Activated T-cell treated with anti-CD3 and anti-CD28 coated beads, Interleukin-2, amount 50 U/mL, for 48 hours (primary cell): Measurements from ENCODE around the gene NACC1.

ENCODE experiments used
- DNase-seq, 2 experiments: peaks; one replicate each; pipeline ENCODE4 v3.0.0-alpha.2; 2020

NACC1 gene

DNA sequence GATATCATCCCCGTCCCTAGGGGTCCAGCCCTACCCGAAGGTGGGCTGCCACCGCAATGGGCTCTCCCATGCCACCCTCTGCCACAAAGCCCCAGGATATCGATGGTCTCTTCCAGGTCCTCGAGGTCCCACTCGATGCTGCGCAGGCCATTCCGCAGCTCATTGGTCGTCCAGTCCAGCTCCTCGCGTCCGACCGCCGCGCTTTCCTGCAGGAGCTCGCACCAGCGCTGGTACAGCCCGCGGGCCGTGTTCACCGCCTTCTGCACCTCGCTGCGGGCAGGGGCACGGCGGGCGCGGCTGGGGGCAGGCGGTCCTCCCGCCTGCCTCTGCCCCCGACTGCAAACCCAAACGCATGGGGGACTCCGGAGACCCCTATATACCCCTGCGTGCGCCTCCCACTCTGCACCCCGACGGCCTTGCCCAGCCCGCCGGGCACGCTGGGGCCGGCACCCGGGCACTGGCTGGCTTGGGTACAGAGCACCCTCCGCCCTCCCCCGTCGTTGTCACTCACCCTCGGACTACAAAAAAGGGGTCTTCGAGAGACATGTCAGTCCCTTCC lies 31.6 kb downstream of the NACC1 start:
- no peak for DNase-seq

DNA sequence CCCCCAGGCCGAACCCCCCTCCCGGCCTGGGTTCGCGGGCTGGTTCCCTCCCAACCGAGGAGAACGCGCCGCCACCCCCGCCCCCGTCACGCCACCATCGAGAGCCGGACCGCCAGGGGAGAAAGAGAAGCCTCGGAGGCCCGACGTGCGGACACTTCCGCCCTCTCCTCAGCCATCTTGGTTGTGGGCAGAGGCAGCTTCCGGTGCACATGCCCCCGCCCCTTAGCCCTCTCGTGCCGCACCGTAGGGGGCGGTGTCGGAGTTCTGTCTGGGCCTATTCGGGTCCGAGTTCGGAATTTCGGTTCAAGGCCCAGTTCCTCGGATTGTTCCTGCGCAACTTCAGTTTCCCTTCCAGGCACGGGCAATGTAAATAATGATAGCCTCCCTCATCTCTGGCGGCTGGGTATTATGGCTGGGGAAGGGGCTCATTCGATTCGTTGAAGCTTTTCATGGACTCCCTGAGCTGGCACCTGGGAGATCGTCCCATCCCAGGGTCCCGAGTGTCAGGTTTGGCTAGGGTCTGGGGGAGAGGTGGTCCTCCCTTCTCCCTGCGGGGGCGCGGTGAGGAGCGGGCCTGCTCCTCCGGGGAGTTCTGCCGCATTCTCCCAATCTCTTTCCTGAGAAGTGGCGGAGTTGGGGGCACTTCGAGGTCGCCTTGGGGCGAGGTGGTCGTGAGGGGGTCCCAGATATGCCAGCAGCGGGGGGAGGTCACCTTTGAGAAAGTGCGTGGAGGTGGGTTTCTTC lies 32.3 kb downstream of the NACC1 start, which contains the start of the genes IER2 and STX10:
IER2 (plus strand) TSS at position 225 of the 744 bp plus-strand sequence. CDS start 2,776 bp downstream, outside the sequence.
STX10 (minus strand) TSS at position 189 of the 744 bp plus-strand sequence. CDS start 202 bp downstream, outside the sequence.
- peak; percentile 94 to 95 for DNase-seq

DNA sequence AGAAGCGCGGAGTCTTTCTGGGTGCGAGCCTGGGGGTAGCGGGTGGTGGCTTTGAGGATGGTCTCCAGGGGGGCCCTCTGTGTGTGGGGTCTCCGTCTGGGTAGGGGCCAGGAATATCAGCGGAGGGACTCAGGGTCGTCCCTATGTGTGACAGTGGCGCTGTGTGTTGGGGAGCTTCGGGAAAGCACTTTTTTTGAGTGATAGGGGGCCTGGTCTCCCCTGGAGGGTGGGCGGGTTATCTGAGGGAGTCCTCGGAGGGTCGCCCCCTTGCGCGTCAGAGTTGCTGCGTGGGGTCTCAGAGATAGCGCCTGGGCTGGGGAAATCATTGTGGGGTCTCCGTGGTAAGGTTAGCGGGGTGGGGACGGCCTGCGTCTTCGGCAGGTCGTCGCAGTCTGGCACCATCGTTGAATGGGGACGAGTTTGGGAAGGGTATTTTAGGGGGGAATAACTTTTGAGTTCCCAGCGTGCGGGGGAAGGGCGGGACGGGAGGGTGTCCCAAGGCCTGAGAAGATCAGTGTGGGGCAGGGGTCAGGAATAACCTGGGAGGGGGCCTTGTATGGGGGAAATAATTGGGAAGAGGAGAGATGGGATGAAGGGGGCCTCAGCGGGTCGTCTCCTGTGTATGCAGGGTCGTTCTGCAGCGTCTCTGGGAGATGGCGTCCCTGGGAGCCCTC lies 33.0 kb downstream of the NACC1 start:
- peak in 1 of 2 experiments; percentile 62 for DNase-seq

DNA sequence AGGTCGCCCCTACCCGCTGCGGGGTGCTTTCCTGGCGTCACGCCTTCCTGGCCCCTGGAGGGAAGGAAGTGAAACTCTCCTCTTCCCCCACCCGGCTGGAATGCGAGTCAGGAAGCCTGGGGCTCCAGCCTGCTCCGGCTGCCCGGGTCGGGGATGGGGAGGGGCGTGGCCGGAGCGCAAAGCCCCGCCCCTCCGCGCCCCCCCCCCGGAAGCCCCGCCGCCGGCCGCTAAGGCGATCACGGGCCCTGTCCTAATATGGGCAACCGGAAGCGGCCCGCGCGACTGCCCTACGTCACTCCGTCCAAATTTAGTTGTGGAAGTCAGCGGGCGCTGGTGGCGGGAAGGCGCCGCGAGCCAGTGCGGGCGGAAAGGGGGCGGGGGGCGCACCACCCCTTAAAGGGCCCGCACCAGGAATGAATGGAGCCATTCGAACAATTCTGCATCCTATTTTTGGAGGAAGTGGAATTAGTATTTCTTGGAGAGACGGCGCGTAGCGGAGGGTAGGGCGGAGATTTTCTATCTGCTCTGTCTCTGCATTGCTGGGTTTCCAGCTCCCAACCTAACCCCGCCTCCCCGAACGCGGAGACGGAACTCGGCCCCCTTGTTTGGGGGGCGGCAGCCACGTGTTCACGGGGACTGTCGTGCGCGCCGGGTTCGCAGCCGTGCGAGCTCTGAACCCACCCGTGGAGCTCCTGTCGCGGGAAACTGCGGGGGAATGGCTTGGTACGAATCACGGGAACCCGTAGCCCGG lies 33.7 kb downstream of the NACC1 start:
- peak; percentile 96 for DNase-seq

DNA sequence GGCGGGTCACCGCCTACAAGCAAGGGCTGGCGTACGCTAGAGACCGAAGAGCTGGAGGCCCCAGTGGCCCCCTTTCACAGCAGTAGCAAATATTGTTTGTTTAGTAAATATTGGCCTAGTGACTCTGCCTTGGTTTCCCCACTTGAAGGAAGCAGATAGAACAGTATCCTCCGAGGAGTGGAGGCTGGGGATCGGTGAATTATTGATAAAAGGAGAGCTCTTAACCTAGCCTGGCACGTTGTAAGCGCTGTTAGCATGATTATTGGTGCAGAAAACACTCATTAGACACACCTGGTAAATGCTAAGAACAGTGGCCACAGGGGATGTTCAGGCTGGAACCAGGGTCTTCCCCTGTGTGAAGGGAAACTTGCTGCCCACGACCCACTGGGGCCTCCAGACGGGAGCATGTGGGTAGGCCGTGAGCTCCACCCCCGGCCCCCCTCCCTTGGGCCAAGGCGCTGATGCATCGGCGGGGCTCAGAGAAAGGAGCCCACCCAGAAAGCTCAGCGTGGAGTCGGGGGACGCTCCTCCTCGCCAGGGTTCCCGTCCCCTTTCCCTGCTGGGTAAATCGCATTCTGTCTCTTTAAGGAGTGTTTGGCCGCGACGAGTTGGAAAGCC lies 34.4 kb downstream of the NACC1 start:
- no peak for DNase-seq

DNA sequence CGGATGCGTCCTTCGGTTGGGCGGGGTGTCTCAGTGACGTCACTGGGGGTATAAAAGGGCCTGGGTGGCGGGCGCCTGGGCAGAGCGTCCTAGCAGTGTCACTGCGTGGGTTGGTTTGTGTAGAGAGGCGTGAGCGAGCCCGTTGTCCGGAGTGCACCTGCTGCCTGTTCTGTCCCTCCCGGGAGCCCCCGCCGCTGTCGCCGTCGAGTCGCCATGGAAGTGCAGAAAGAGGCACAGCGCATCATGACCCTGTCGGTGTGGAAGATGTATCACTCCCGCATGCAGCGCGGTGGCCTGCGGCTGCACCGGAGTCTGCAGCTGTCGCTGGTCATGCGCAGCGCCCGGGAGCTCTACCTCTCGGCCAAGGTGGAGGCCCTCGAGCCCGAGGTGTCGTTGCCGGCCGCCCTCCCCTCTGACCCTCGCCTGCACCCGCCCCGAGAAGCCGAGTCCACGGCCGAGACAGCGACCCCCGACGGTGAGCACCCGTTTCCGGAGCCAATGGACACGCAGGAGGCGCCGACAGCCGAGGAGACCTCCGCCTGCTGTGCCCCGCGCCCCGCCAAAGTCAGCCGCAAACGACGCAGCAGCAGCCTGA lies 35.0 kb downstream of the NACC1 start:
- DNase-seq = peak; percentile 99 to 100

DNA sequence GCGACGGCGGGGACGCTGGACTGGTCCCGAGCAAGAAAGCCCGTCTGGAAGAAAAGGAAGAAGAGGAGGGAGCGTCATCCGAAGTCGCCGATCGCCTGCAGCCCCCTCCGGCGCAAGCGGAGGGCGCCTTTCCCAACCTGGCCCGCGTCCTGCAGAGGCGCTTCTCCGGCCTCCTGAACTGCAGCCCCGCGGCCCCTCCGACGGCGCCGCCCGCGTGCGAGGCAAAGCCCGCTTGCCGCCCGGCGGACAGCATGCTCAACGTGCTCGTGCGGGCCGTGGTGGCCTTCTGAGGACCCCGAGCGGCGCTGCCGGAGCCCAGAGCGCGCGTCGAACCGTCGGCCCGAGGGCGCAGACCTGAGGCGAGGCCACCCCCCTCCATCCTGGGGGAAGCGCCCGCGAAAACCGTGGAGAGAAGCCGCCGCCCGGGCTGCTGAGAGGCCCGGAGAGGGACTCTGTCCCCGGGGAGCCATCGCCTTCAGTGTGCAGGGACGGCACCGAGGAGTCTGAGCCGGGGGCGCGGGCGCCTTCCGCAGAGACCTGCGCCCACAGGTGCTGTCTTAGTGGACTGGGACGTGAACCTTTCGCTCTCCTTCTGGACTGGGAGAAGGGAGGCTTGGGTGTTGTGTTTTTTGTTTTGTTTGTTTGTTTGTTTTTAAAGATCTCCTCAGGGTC lies 35.6 kb downstream of the NACC1 start:
- DNase-seq = peak in 1 of 2 experiments; percentile 45

DNA sequence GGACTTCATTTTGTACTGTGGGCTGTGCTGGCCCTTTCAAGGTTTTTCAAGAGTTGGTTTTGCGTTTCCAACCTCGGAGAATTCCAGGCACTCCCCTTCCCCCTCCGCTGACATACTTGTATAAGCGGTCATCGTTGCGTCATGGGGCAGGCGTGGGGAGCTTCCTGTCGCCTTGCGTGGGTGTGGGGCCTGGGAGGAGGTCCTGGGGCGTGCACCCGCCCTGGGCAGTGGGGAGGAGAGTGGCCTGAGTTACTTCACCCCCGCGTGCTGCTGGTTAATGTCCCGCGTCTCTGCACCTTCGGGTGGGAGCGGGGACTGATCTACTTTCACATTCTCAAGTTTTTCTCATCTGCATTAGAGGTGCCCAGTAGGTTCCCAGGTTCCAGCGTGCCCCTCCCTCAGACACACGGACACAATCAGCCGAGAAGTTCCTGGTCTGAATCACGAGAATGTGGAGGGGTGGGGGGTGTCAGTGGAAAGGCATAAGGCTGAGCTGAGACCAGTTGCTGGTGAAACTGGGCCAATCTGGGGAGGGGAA lies 36.2 kb downstream of the NACC1 start:
- DNase-seq = peak; percentile 79 to 80

DNA sequence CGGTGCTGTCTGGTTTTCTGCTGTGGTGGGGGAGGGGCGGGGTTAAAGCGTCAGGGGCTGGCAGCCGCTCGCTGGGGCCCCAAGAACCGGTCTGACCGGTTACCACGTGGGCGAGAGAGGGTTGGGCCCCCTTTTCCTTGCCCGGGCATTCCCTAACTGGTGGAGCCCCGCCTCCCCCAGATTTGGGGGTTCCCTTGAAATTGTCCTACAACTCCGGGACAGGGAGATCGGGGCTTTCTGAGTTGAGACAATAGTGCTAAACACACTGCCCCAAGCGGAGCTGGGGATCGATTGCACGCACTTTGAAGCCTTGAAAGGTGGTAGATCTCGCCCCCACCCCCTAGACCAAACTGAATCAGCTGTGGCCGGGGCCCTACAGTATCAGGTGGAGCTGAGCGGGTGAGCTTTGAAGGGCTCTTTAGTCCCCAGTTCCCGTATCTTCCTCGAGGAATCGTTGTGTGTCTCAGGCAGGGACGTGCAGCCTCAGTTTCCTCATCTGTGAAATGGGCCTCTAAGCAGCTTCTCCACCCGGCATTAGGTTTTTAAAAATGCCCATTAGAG lies 36.9 kb downstream of the NACC1 start:
- peak; percentile 87 to 88 for DNase-seq

DNA sequence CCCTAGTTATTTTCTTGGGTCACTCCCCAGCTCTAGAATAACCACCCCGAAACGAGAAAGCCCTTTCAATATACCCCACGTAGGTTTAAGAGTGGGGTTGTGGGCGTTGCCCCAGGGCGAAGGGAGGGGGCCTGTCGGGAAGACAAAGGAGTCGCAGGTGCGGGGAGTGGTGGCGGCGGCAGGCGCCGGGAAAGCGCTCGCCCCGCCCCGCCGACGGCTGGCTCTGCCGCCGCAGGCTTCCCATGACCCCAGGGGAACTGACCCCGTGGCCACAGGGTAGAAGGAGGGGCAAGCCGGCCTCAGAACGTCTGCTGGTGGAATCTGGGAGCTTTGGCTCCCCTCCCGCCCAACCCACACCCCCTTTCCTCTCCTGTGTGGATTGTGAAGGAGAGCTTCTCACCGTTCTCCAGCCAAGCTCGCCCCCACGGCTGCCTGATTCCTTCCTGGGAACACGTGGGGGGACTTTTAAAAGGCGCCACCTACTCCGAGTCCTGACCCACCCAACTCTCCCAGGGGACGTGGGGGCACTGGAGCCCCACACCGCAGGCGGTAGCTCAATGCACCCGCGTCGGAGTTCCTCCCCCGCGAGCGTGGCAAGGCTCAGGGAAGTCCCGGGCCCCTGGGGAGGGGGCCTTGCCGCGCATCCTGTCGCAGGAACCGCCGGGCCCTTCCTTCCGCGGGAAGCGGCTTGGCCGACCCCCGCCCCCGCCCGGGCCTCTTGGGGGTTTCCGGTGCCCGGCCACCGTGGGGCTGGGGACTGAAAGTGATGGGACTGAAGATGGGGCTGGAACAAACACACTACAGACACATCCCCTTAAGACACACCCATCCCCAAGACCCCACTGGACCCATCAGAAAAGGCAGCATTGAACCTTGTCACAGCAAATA lies 37.7 kb downstream of the NACC1 start:
- DNase-seq = peak; percentile 77 to 81

DNA sequence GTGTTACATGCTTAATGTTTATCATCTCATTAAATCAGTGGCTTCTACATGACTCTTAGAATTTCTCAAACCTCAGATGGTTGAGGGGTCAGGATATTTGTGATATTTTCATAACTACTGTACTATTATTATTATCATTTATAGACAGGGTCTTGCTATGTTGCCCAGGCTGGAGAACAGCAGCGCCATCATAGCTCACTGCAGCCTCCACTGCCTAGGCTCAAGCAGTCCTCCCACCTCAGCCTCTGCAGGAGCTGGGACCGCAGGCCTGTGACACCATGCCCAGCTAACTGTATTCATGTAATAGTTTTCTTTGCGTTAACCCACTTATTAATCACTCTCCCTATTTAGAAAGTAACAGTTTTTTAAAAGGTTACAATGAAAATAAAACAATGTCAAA lies 41.6 kb downstream of the NACC1 start:
- no peak for DNase-seq

DNA sequence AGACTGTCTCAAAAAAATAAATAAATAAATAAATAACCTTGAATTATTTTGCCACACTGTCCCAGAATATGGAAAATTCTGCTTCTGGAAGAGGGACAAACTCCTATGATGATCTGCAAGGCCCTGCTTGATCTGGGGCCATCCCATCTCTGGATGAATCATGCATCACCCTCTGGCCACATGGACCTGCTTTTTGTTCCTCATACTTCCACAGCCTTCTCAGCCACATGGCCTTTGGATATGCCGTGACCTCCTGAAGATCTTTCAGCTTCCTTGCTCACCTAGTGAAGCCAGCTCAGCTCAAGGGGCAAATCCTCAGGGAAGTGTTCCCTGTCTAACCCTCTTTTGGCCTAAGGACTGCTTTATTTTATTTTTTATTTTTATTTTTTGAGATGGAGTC lies 42.5 kb downstream of the NACC1 start:
- DNase-seq = no peak

DNA sequence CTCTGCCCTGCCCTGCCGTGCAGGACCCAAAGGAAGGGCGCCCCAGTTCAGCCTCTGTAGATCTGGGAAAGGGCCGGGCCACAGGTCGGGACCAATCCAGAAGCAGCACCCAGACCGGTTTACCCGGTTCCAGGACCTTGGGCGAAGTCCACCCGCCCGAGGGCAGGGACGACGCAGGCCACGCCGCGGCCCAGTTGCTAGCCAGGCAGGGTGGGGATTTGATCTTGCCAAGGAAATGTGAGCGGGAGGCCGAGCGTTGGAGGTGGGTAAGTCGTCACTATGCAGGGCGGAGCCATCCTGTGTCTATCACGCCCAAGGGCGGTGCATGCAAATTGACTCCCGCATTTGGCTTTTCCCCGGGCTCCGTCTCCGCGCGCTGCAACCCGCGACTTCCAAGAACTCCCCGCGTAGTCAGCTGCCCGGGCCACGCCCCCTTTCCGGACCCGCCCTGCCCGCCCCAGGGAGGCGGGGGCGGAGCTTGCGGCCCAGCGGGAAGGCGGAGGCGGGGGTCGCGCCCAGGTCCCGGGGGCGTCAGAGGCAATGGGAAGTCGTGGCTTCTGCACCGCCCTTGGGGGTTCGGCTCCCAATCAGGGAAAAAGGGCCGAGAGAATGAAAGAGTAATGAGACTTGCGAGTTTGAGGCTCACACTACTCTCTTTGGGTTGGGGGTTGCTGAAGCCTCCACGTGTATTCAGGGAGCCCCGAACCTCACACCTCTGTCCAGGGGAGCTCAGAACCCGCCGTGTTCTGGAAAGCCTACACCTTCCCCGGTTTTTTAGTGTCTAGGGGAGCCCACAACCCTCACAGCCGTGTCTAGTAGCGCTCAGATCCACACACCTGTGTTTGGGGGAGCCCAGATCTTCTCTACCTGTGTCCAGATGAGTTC lies 44.9 kb downstream of the NACC1 start:
- DNase-seq = peak; percentile 94 to 95

DNA sequence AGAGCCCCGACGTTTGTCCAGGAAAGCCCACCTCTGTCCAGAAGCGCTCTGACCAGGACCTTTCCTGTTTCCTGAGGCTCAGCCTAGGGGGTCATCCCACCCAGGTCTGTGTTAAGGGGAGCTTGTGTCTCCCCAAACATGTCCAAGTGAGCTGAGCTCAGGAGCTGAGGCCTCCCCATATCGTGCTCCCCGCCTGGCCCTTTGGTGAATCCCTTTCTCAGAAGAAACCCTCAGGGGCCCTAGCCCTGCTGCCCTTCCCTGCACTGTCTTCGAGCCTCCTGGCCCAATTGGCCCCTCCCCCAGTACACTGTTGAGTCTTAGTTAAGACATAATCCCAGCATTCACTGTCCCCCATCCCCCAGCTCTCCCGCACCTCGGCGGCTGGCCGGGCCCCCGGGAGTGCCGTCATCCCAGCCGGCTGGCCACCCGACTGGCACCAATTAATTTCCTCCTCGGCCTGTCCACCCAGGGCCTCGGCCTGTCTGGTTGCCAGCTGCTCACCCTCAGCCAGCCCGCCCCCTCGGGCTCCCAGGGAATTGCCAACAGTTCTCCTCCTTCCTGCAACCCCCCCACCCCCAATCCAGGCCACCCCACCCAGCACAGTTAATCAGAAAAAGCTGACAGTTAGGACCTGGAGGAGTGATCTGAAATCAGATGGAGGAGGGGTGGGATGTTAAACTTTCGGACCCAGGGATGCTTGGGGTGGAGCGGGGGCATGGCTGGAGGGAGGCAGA lies 45.7 kb downstream of the NACC1 start:
- DNase-seq = peak; percentile 77 to 78

DNA sequence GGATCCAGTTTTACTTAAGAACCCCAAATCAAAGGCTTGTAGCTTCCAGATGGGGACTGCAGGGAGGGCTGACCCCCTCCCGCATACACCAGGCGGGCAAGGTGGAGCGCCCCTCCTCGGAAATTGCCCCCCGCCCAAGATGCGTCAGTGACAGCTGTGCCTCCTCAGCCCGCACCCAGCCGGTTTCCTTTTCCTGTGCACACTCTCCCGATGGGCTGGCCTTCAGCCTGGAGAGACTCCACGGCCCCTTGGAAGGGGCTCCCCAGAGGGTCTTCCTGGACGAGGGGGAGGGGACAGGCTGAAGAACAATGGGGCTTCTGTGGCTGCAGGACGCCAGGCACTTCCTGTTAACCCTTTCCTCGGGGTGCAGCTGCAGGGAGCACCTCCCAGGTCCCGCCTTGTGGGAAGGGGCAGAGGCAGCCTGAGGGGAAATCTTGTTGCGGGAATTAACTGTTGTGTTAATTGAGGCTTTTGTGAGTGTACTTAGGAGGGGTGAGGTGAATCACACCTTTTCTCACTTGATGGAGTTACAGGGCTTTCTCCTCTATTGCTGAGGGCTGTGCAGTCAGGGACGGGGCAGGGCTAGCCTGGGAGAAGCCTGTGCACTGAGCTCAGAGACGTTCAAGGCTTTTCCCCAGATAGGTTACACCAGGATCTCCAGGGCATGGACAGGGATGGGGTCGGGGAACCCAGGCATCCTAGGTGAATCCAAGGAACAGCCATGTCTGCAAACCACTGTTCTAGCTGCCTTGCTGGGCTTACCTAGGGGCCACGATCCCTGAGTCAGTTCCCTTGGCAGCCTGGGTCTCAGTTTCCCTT lies 46.5 kb downstream of the NACC1 start:
- peak; percentile 65 to 70 for DNase-seq

DNA sequence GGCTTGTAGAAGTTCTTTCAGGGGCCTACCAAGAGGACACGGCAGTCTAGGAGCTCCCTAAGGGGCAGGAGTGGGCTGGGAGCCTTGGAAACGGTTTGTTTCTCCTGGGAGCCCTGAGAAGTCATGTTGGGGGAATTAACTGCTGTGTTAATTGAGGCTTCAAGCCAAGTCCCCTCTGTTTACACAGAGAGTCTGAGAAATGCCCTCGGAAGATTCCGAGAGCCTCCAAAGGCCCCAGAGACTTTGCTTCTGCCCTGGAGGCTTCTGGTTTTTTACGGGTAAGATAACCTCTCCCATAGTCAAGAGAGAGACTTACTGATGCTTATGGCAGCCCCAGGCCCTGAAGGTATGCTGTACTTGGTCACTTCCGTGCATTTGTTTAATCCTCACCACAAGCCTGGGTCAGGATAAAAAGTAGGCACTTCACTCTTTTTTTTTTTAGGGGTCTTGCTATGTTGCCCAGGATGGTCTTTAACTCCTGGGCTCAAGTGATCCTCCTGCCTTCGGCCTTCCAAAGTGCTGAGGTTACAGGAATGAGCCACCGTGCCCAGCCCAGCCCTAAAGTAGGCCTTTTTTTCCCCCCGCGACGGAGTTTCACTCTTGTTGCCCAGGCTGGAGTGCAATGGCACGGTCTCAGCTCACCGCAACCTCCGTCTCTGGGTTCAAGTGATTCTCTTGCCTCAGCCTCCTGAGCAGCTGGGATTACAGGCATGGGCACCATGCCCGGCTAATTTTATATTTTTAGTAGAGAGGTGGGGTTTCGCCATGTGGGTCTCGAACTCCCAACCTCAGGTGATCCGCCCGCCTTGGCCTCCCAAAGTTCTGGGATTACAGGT lies 47.3 kb downstream of the NACC1 start:
- DNase-seq = no peak
